HG03159 (cell line): ENCODE measurements around the gene ASTL.

Experiments
- ATAC-seq: cut with Tn5 transposase; IDR thresholded peaks from one replicate; pipeline ENCODE4 v1.9.1; 2021; ENCODE audit warnings: mild to moderate bottlenecking, moderate library complexity; ENCODE audit not compliant: unreplicated experiment

ASTL gene

GRCh38 chr2:96114546-96114902 lies 23.8 kb downstream of the ASTL start:
- ATAC-seq = no peak

GRCh38 chr2:96113951-96114350 lies 24.4 kb downstream of the ASTL start:
- no peak for ATAC-seq

GRCh38 chr2:96113367-96113677 lies 25.0 kb downstream of the ASTL start:
- ATAC-seq = no peak

- no peak for ATAC-seq
Measured at GRCh38 chr2:96112501-96113366, 25.6 kb downstream of the ASTL start.

GRCh38 chr2:96111823-96112500 lies 26.3 kb downstream of the ASTL start:
- no peak for ATAC-seq

GRCh38 chr2:96111257-96111640 lies 27.1 kb downstream of the ASTL start:
- ATAC-seq = no peak

GRCh38 chr2:96110621-96111256 lies 27.6 kb downstream of the ASTL start:
- no peak for ATAC-seq

- ATAC-seq = no peak
Measured at GRCh38 chr2:96109931-96110511, 28.3 kb downstream of the ASTL start.

- no peak for ATAC-seq
Measured at GRCh38 chr2:96109361-96109680, 29.0 kb downstream of the ASTL start.

GRCh38 chr2:96108541-96109360 lies 29.6 kb downstream of the ASTL start:
- ATAC-seq = no peak

GRCh38 chr2:96108151-96108540 lies 30.2 kb downstream of the ASTL start:
- ATAC-seq = no peak

GRCh38 chr2:96107708-96108065 lies 30.6 kb downstream of the ASTL start:
- ATAC-seq = no peak

- ATAC-seq = no peak
Measured at GRCh38 chr2:96106991-96107707, 31.2 kb downstream of the ASTL start.

- ATAC-seq = no peak
Measured at GRCh38 chr2:96105994-96106715, 32.1 kb downstream of the ASTL start.

GRCh38 chr2:96105152-96105915 lies 33.0 kb downstream of the ASTL start:
- no peak for ATAC-seq

- no peak for ATAC-seq
Measured at GRCh38 chr2:96104487-96104861, 33.8 kb downstream of the ASTL start.

GRCh38 chr2:96103761-96104486 lies 34.4 kb downstream of the ASTL start:
- ATAC-seq = no peak

- no peak for ATAC-seq
Measured at GRCh38 chr2:96103187-96103601, 35.1 kb downstream of the ASTL start.
